Endothelial cell of umbilical vein (primary cell): ENCODE data around the gene CSMD2. TPM values are rescaled to one million over a fixed set of nuclear protein-coding genes. Genes with fewer than 3 reads are reported as not detected.

ENCODE experiments used
- BruUV-seq: library from RNA; stranded (reverse); fragments of 400-500 nt; replicated peaks from 2 replicates; lab custom pipeline; 2021; lab: Mats Ljungman, UMichigan
- CTCF ChIA-PET: fragments of 300-600, 350-600 bp; sonication (Branson Sonifier 250); formaldehyde crosslinking; loops from one replicate; lab custom pipeline; 2021; ENCODE audit warnings: antibody characterized with exemption, inconsistent platforms; lab: Charles Lee
- POLR2A ChIA-PET: fragments of 300-600, 350-600 bp; sonication (Branson Sonifier 250); formaldehyde crosslinking; loops from one replicate; lab custom pipeline; 2021; ENCODE audit warnings: antibody characterized with exemption, inconsistent platforms; lab: Charles Lee
- DNase-seq: peaks from one replicate; pipeline ENCODE4 v3.0.0-alpha.2; 2011; ENCODE audit warnings: low read depth, low spot score
- FAIRE-seq: peaks from 2 replicates; lab custom pipeline; 2011; peaks lifted over from hg19 to GRCh38; lab: Jason Lieb, UNC
- H2AFZ ChIP-seq: 2 replicates; pipeline ENCODE4 v1.6.0; 2012; ENCODE audit warnings: low read depth, low read length, control low read depth, inconsistent platforms
- H3K27ac ChIP-seq: 2 replicates; pipeline ENCODE4 v1.5.1; 2011; ENCODE audit warnings: low read depth, mild to moderate bottlenecking, control low read depth, low read length, moderate library complexity; ENCODE audit not compliant: insufficient read depth
- H3K27me3 ChIP-seq, 2 experiments: 2 replicates each; pipeline versions ENCODE4 v1.6.0 to v1.6.1; 2011; ENCODE audit warnings: low read length in 2 of 2, mixed read lengths in 1 of 2; ENCODE audit not compliant: control insufficient read depth in 2 of 2, insufficient read depth in 2 of 2
- H3K36me3 ChIP-seq, 2 experiments: 2 replicates in 1 of 2; 3 replicates in 1 of 2; pipeline ENCODE4 v1.5.1; 2011; ENCODE audit warnings: low read length in 2 of 2, mild to moderate bottlenecking in 1 of 2, moderate library complexity in 1 of 2; ENCODE audit not compliant: control insufficient read depth in 2 of 2, insufficient read depth in 2 of 2; ENCODE audit errors: extremely low read depth in 1 of 2
- H3K4me1 ChIP-seq: 3 replicates; pipeline ENCODE4 v1.5.1; 2011; ENCODE audit warnings: mild to moderate bottlenecking, low read length; ENCODE audit not compliant: control insufficient read depth, insufficient read depth; ENCODE audit errors: extremely low read depth
- H3K4me2 ChIP-seq: 2 replicates; pipeline ENCODE4 v1.6.1; 2011; ENCODE audit warnings: low read length, control low read depth, mixed read lengths; ENCODE audit not compliant: insufficient read depth
- H3K4me3 ChIP-seq, 3 experiments: fragments of 200-600 bp in 1 of 3; sonication (generic), shearing (Covaris generic) in 1 of 3; replicated peaks in 1 of 3; 2 replicates each; pipeline ENCODE4 v1.5.1; 2011 to 2016; ENCODE audit warnings: control low read depth in 3 of 3, low read length in 3 of 3, mild to moderate bottlenecking in 2 of 3, inconsistent platforms in 1 of 3, low read depth in 1 of 3, moderate library complexity in 1 of 3; ENCODE audit not compliant: insufficient read depth in 1 of 3
- H3K79me2 ChIP-seq: 2 replicates; pipeline ENCODE4 v1.6.0; 2012; ENCODE audit warnings: low read length, inconsistent platforms; ENCODE audit not compliant: control insufficient read depth, insufficient read depth
- H3K9ac ChIP-seq: replicated peaks from 2 replicates; pipeline ENCODE3; 2011; ENCODE audit warnings: low read length, control low read depth; ENCODE audit not compliant: insufficient read depth; ENCODE audit errors: extremely low read depth
- H3K9me1 ChIP-seq: replicated peaks from 3 replicates; pipeline ENCODE4 v1.6.0; 2011; ENCODE audit warnings: mild to moderate bottlenecking, low read length; ENCODE audit not compliant: control insufficient read depth, insufficient read depth; ENCODE audit errors: extremely low read depth
- H3K9me3 ChIP-seq: replicated peaks from 2 replicates; pipeline ENCODE4 v1.5.1; 2012; ENCODE audit warnings: low read length, inconsistent platforms; ENCODE audit not compliant: control insufficient read depth, insufficient read depth
- H4K20me1 ChIP-seq: replicated peaks from 2 replicates; pipeline ENCODE3; 2011; ENCODE audit warnings: mild to moderate bottlenecking, low read length; ENCODE audit not compliant: control insufficient read depth, insufficient read depth; ENCODE audit errors: extremely low read depth
- EZH2 ChIP-seq: IDR thresholded peaks from 2 replicates; pipeline ENCODE4 v1.6.1; 2012; ENCODE audit warnings: borderline replicate concordance, low read depth, mild to moderate bottlenecking, moderate library complexity, low read length, inconsistent platforms; ENCODE audit not compliant: severe bottlenecking
- FOS ChIP-seq: IDR thresholded peaks from 2 replicates; pipeline ENCODE4 v1.6.1; 2011; ENCODE audit warnings: mild to moderate bottlenecking, low read length, moderate library complexity, borderline replicate concordance; ENCODE audit not compliant: insufficient read depth
- GATA2 ChIP-seq: IDR thresholded peaks from 2 replicates; pipeline ENCODE4 v1.7.0; 2011; ENCODE audit warnings: low read depth, mild to moderate bottlenecking, moderate library complexity, mixed read lengths, low read length; ENCODE audit not compliant: insufficient read length, insufficient read depth
- JUN ChIP-seq: IDR thresholded peaks from 2 replicates; pipeline ENCODE4 v1.6.1; 2011; ENCODE audit warnings: borderline replicate concordance, low read depth; ENCODE audit not compliant: insufficient read length, insufficient read depth
- MYC ChIP-seq: IDR thresholded peaks from one replicate; pipeline ENCODE4 v1.6.1; 2011; ENCODE audit warnings: mild to moderate bottlenecking, low read depth, low read length
- POLR2A ChIP-seq: IDR thresholded peaks from 2 replicates; pipeline ENCODE4 v1.6.1; 2012; ENCODE audit warnings: low read depth, mild to moderate bottlenecking, control low read depth, low read length
- POLR2AphosphoS5 ChIP-seq: IDR thresholded peaks from 2 replicates; pipeline ENCODE4 v1.6.1; 2012; ENCODE audit warnings: low read depth, mild to moderate bottlenecking, control low read depth, low read length, moderate library complexity; ENCODE audit not compliant: insufficient read depth
- dilution Hi-C: fragments of 300-500 bp; cut with MboI; formaldehyde crosslinking; loops from one replicate; pipeline ENCODE4 v1.15.0; 2019; ENCODE audit warnings: low sequenced_read_pairs; ENCODE audit not compliant: extremely low pct_ligation_motif_present
- intact Hi-C: fragments of 100-400 bp; cut with micrococcal nuclease; formaldehyde crosslinking; loops from one replicate; pipeline ENCODE4 v1.10.0; 2022
- polyA plus RNA-seq, 4 experiments: library from polyadenylated mRNA; depleted of rRNA in 3 of 4; stranded (reverse) in 3 of 4; unstranded in 1 of 4; fragments of >200 nt; gene quantifications; 2 replicates each; pipeline versions ENCODE4 v1.2.1 to v1.2.3, GENCODE V29; 2011 to 2012; ENCODE audit warnings: missing spikeins in 1 of 4
- total RNA-seq: library from RNA; stranded (reverse); gene quantifications from 2 replicates; pipeline ENCODE4 v1.2.3, GENCODE V29; 2021
- TF ChIP-seq, protein P1 (sequence below): IDR thresholded peaks from 2 replicates; pipeline ENCODE4 v1.6.1; 2011; ENCODE audit not compliant: insufficient read depth, insufficient read length
- TF ChIP-seq, protein P2 (sequence below), 2 donors: IDR thresholded peaks; 1 replicate in 1 of 2; 2 replicates in 1 of 2; pipeline ENCODE4 v1.5.1; 2011; ENCODE audit warnings: low read length in 2 of 2, mild to moderate bottlenecking in 2 of 2, moderate library complexity in 2 of 2, control low read depth in 1 of 2, inconsistent platforms in 1 of 2, low read depth in 1 of 2; ENCODE audit not compliant: insufficient read depth in 1 of 2; ENCODE audit errors: extremely low read depth in 1 of 2

The CSMD2 gene
- total and polyA plus RNA-seq, 2 donors (not counting 3 experiments of a cell fraction or from before 2014, with no cell fraction given) = under 0.01 TPM; not detected in 1

DNA sequence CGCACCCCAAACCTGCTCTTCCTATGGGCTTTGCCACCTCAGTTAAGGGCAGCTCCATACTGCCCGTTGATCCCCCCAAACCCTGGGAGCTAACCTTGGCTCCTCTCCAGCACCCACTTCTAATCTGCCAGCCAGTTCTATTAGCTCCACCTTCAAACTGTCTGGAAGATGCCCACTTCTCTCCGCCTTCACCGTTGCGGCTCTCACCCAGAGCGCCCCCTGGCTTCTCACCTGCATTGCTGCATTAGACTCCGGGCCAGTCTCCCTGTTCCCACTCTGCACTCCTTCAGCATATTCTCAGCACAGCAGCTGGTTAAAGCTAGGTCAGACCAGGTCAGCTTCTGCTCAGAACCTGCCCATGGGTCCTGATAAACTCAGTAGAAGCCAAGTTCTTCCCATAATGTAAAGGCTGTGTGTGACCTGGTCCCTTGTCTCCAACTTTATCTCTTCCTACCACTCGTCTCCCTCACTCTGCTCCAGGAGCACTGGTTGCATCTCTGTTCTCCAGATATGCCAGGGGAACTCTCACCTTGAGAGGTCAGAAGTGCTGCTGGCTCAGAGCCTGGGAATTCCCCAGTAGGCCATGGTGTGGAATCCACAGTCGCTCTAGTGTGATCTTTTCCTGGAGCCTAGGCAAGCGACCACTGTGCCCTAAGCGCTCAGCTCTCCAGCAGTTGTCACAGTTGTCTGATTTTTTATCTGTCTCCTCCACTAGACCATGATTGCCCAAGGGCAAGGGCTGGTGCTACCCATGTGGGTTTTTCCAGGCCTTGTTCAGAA lies 150.9 kb downstream of the CSMD2 start:
- POLR2A ChIA-PET = no interaction called here
- Histone ChIP-seq H3K27ac (no peak overlapping the region), H3K27me3 (no peaks in the 10 kb centered on the region), H3K4me1 (no peaks in the 10 kb centered on the region), H4K20me1 (no peaks in the 10 kb centered on the region), H3K9me3 (no peaks in the 10 kb centered on the region), H2AFZ (no peak overlapping the region), H3K9ac (no peak overlapping the region), H3K36me3 (no peaks in the 10 kb centered on the region), H3K4me3 (no peak overlapping the region), H3K79me2 (no peaks in the 10 kb centered on the region), H3K4me2 (no peak overlapping the region), H3K9me1 (no peaks in the 10 kb centered on the region)
- intact Hi-C loops = no loop called here
- no peak for FAIRE-seq
- DNase-seq = no peak
- TF ChIP-seq EZH2 (no peak), JUN (no peak), POLR2AphosphoS5 (no peak), FOS (no peak), MYC (no peak), POLR2A (no peak), GATA2 (no peak)
- TF ChIP-seq, protein P1, sequence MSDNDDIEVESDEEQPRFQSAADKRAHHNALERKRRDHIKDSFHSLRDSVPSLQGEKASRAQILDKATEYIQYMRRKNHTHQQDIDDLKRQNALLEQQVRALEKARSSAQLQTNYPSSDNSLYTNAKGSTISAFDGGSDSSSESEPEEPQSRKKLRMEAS = no peak
- TF ChIP-seq, protein P2, sequence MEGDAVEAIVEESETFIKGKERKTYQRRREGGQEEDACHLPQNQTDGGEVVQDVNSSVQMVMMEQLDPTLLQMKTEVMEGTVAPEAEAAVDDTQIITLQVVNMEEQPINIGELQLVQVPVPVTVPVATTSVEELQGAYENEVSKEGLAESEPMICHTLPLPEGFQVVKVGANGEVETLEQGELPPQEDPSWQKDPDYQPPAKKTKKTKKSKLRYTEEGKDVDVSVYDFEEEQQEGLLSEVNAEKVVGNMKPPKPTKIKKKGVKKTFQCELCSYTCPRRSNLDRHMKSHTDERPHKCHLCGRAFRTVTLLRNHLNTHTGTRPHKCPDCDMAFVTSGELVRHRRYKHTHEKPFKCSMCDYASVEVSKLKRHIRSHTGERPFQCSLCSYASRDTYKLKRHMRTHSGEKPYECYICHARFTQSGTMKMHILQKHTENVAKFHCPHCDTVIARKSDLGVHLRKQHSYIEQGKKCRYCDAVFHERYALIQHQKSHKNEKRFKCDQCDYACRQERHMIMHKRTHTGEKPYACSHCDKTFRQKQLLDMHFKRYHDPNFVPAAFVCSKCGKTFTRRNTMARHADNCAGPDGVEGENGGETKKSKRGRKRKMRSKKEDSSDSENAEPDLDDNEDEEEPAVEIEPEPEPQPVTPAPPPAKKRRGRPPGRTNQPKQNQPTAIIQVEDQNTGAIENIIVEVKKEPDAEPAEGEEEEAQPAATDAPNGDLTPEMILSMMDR (IDR thresholded peaks at IDR 0.05; ENCODE audit: extremely low read depth in 1 of 2, insufficient read depth in 1 of 2, low read depth in 1 of 2, low read length in 2 of 2) = no peak
- CTCF ChIA-PET = no interaction called here
- no TSS peak for BruUV-seq
- dilution Hi-C loops = no loop called here
